HEK293 (cell line): ENCODE measurements around the gene FOSB.

Source experiments
- CTCF ChIA-PET: fragments of 350-600 bp; formaldehyde crosslinking; extraction: SDS; loops from one replicate; lab custom pipeline; 2021; ENCODE audit warnings: antibody characterized with exemption; lab: Yijun Ruan, JAX
- POLR2A ChIA-PET: fragments of 300-600 bp; formaldehyde crosslinking; extraction: SDS; loops from one replicate; lab custom pipeline; 2020; ENCODE audit warnings: antibody characterized with exemption, inconsistent platforms; lab: Yijun Ruan, JAX
- H3K27ac ChIP-seq: fragments of 200-500 bp; sonication (Bioruptor generic); 2 replicates; pipeline ENCODE4 v1.5.1; 2014; ENCODE audit warnings: low read depth, low read length, control low read depth, inconsistent platforms; ENCODE audit errors: extremely low read depth
- H3K36me3 ChIP-seq, 2 experiments: fragments of 200-500 bp in 1 of 2; sonication (Bioruptor generic) in 1 of 2; 1 replicate in 1 of 2; 2 replicates in 1 of 2; pipeline ENCODE4 v1.5.1; 2014 to 2017; ENCODE audit warnings: inconsistent platforms in 2 of 2, low read length in 2 of 2; ENCODE audit not compliant: control insufficient read depth in 2 of 2, insufficient read depth in 1 of 2
- H3K4me1 ChIP-seq: fragments of 200-500 bp; sonication (Bioruptor generic); 2 replicates; pipeline ENCODE4 v1.5.1; 2014; ENCODE audit warnings: mild to moderate bottlenecking, low read length, inconsistent platforms; ENCODE audit not compliant: control insufficient read depth, insufficient read depth
- H3K4me3 ChIP-seq: 2 replicates; pipeline ENCODE4 v1.5.1; 2011; ENCODE audit warnings: low read depth, mild to moderate bottlenecking, control low read depth, low read length, moderate library complexity
- H3K9me3 ChIP-seq: fragments of 200-500 bp; sonication (Bioruptor generic); 2 replicates; pipeline ENCODE4 v1.5.1; 2014; ENCODE audit warnings: low read depth, low read length, inconsistent platforms; ENCODE audit not compliant: control insufficient read depth, insufficient read depth
- BCL11B ChIP-seq: fragments of 450-650 bp; formaldehyde crosslinking; IDR thresholded peaks from 2 replicates; pipeline ENCODE4 v1.5.1; 2016; ENCODE audit warnings: low read depth, missing biosample characterization, missing genetic modification characterization
- HOXA7 ChIP-seq: sonication (generic); formaldehyde crosslinking; IDR thresholded peaks from 2 replicates; pipeline ENCODE4 v1.8.1; 2022; ENCODE audit warnings: missing genetic modification reagents, borderline replicate concordance
- HOXD13 ChIP-seq: sonication (generic); formaldehyde crosslinking; IDR thresholded peaks from 2 replicates; pipeline ENCODE4 v1.8.0; 2022; ENCODE audit warnings: missing genetic modification reagents, borderline replicate concordance
- KLF10 ChIP-seq: fragments of 450-650 bp; IDR thresholded peaks from 2 replicates; pipeline ENCODE4 v1.5.1; 2018; ENCODE audit warnings: missing biosample characterization, mild to moderate bottlenecking, missing genetic modification characterization
- KLF17 ChIP-seq: fragments of 450-650 bp; formaldehyde crosslinking; IDR thresholded peaks from 2 replicates; pipeline ENCODE4 v1.5.1; 2016; ENCODE audit warnings: missing biosample characterization, missing genetic modification characterization
- KLF9 ChIP-seq: fragments of 450-650 bp; formaldehyde crosslinking; IDR thresholded peaks from 2 replicates; pipeline ENCODE4 v1.5.1; 2016; ENCODE audit warnings: missing biosample characterization, missing genetic modification characterization, low read depth
- PRDM1 ChIP-seq: fragments of 450-650 bp; formaldehyde crosslinking; IDR thresholded peaks from 2 replicates; pipeline ENCODE4; 2016; ENCODE audit warnings: missing biosample characterization, missing genetic modification characterization
- YY1 ChIP-seq: fragments of 450-650 bp; formaldehyde crosslinking; IDR thresholded peaks from 2 replicates; pipeline ENCODE4 v1.5.1; 2018; ENCODE audit warnings: missing biosample characterization, missing genetic modification characterization
- ZEB2 ChIP-seq: fragments of 450-650 bp; formaldehyde crosslinking; IDR thresholded peaks from 2 replicates; pipeline ENCODE4 v1.5.1; 2016; ENCODE audit warnings: missing biosample characterization, missing genetic modification characterization
- ZFP3 ChIP-seq: fragments of 450-650 bp; formaldehyde crosslinking; IDR thresholded peaks from 2 replicates; pipeline ENCODE4 v1.5.1; 2016; ENCODE audit warnings: low read depth, missing biosample characterization, missing genetic modification characterization
- ZFP41 ChIP-seq: fragments of 450-650 bp; formaldehyde crosslinking; IDR thresholded peaks from 2 replicates; pipeline ENCODE4 v1.5.1; 2016; ENCODE audit warnings: missing biosample characterization, missing genetic modification characterization, borderline replicate concordance
- ZNF350 ChIP-seq: fragments of 450-650 bp; formaldehyde crosslinking; IDR thresholded peaks from 2 replicates; pipeline ENCODE4 v1.5.0; 2017; ENCODE audit warnings: missing biosample characterization, mild to moderate bottlenecking, missing genetic modification characterization
- ZNF518A ChIP-seq: fragments of 450-650 bp; formaldehyde crosslinking; conservative IDR thresholded peaks from 2 replicates; pipeline ENCODE4 v1.5.1; 2016; ENCODE audit warnings: low read depth, missing biosample characterization, missing genetic modification characterization
- ZNF530 ChIP-seq: fragments of 450-650 bp; formaldehyde crosslinking; IDR thresholded peaks from 2 replicates; pipeline ENCODE4 v1.5.1; 2016; ENCODE audit warnings: low read depth, missing biosample characterization, missing genetic modification characterization
- ZNF600 ChIP-seq: fragments of 450-650 bp; formaldehyde crosslinking; IDR thresholded peaks from 2 replicates; pipeline ENCODE4 v1.5.1; 2016; ENCODE audit warnings: missing biosample characterization, missing genetic modification characterization
- ZNF623 ChIP-seq: fragments of 450-650 bp; formaldehyde crosslinking; IDR thresholded peaks from 2 replicates; pipeline ENCODE4 v1.5.1; 2016; ENCODE audit warnings: missing biosample characterization, missing genetic modification characterization
- ZNF76 ChIP-seq: fragments of 450-650 bp; formaldehyde crosslinking; IDR thresholded peaks from 2 replicates; pipeline ENCODE4; 2016; ENCODE audit warnings: low read depth, missing biosample characterization, missing genetic modification characterization, borderline replicate concordance
- ZNF768 ChIP-seq: fragments of 450-650 bp; formaldehyde crosslinking; IDR thresholded peaks from 2 replicates; pipeline ENCODE4 v1.5.1; 2018; ENCODE audit warnings: missing biosample characterization, mild to moderate bottlenecking, missing genetic modification characterization
- TF ChIP-seq, protein P1 (sequence below): fragments of 450-650 bp; formaldehyde crosslinking; IDR thresholded peaks from 2 replicates; pipeline ENCODE4 v1.5.1; 2016; ENCODE audit warnings: missing biosample characterization, missing genetic modification characterization

Gene FOSB

DNA sequence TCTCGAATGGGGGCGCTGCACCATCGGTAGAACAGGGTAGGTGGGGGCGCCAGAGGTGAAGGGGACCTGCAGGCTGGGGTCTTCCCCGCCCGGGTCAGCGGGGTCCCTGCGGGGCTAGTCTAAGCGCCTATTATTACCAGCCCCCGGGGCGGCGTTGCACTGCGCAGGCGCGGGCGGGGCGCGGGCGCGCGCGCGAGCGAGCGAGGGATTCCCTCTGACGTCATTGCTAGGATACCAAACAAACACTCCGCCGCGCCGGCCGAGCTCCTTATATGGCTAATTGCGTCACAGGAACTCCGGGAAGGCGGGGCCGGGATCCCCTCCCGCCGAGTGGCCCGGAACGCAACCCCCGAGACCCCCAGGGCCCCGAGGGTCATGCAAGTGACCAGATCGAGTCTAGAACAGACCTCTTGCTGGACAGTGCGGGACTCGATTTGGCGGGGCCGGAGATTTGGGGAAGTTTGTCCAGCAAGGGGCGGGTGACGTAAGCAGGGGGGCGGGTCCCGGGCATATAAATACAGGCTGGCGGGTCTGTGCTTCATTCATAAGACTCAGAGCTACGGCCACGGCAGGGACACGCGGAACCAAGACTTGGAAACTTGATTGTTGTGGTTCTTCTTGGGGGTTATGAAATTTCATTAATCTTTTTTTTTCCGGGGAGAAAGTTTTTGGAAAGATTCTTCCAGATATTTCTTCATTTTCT lies at the start of gene FOSB (continued):
- TF ChIP-seq HOXA7 (CRISPR knock-in tag) (no peak), ZNF530 (tag by site-specific recombination) (no peak), ZNF600 (tag by site-specific recombination) (no peak), KLF9 (tag by site-specific recombination) (peak; percentile 98)

DNA sequence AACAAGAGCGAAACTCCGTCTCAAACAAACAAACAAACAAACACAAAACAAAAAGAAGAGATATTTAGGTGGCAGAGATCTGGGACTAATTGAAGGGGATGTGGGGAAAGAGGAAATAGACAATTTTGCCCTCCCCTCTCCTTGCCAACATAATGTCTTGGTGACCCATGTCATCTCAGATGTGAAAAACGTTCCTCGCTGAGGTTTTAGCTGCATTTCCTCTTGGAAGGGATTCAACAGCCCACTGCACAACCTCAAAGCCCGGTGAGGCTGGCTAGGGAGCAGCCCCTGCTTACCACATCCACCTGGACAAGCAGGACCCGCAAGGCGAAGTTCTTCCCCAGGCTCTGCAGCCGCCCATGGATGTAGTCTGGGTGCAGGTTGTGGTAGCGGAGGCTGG lies 49.0 kb upstream of the FOSB start:
- POLR2A ChIA-PET: no interaction called here
- CTCF ChIA-PET: no interaction called here
- Histone ChIP-seq H3K9me3 (no peaks in the 10 kb centered on the region), H3K4me1 (0 out of 2 replicates have a peak, but pooled peaks cover 3% of the 10 kb centered on the region), H3K4me3 (no peak overlapping the region), H3K27ac (no peak overlapping the region), H3K36me3 (peaks cover 28 to 51% of the 10 kb centered on the region in 2 experiments; a peak in 2 of 3 replicates)
- TF ChIP-seq, protein P1, sequence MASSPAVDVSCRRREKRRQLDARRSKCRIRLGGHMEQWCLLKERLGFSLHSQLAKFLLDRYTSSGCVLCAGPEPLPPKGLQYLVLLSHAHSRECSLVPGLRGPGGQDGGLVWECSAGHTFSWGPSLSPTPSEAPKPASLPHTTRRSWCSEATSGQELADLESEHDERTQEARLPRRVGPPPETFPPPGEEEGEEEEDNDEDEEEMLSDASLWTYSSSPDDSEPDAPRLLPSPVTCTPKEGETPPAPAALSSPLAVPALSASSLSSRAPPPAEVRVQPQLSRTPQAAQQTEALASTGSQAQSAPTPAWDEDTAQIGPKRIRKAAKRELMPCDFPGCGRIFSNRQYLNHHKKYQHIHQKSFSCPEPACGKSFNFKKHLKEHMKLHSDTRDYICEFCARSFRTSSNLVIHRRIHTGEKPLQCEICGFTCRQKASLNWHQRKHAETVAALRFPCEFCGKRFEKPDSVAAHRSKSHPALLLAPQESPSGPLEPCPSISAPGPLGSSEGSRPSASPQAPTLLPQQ (tag by site-specific recombination): no peak
- TF ChIP-seq ZNF518A (tag by site-specific recombination) (no peak), ZFP3 (no peak), ZFP41 (tag by site-specific recombination) (no peak), ZEB2 (tag by site-specific recombination) (no peak), KLF17 (tag by site-specific recombination) (no peak), ZNF623 (tag by site-specific recombination) (no peak), ZNF350 (tag by site-specific recombination) (no peak), BCL11B (tag by site-specific recombination) (no peak), KLF10 (tag by site-specific recombination) (no peak), ZNF768 (tag by site-specific recombination) (no peak), YY1 (tag by site-specific recombination) (no peak), ZNF76 (tag by site-specific recombination) (no peak), HOXD13 (no peak), ZNF530 (tag by site-specific recombination) (no peak), PRDM1 (no peak)
